Sciatic nerve (tissue), 2 donors: ENCODE measurements around the gene STMN3. TPM values are rescaled to one million over a fixed set of nuclear protein-coding genes. Genes with fewer than 3 reads are reported as not detected.
A peak's percentile ranks its signal among the peaks of the same experiment; 100 is the strongest.

Experiments used
- ATAC-seq: fragments of 200-7000 bp; cut with Tn5 transposase; one replicate; pipeline ENCODE4 v1.9.1; 2020; ENCODE audit warnings: mild to moderate bottlenecking, moderate library complexity
- DNase-seq: peaks from one replicate; pipeline ENCODE4 v3.0.0-alpha.2; 2020; ENCODE audit warnings: low spot score
- intact Hi-C: fragments of 100-400 bp; cut with DNase I; formaldehyde crosslinking; loops from one replicate; pipeline ENCODE4 v1.14.2; 2022
- total RNA-seq: library from RNA; stranded (reverse); fragmentation: NEBNext Ultra II Directional; extraction: Animal tissue kit (Norgen Biotek cat#: 25700); gene quantifications from one replicate; pipeline ENCODE4 v1.2.1, GENCODE V29; 2021
- donor health status: DM: no; HTN: no; CAD: no.
- donor health status: DM: no; HTN: no; CAD: no.

STMN3 gene
- total RNA-seq, 1 donor from 2014 or later, result 19.7 TPM

DNA sequence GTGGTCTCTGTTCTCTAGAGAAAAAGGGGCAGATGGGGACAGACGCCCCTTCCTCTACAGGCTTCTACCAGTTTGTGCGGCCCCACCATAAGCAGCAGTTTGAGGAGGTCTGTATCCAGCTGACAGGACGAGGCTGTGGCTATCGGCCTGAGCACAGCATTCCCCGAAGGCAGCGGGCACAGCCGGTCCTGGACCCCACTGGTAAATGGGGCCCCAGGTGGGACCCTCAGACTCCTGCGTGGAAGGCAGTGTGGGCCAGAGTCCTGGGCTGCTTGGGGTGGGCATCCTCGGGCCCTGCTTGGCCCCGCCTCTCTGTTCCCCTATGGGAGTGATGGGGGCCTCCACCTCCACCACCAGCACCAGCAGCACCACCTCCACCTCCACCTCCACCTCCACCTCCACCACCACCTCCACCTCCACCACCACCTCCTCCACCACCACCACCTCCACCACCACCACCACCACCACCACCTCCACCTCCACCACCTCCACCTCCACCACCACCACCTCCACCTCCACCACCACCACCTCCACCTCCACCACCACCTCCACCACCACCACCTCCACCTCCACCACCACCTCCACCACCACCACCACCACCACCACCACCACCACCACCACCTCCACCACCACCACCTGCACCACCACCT is 40.0 kb upstream of the STMN3 start:
- ATAC-seq, result no peak
- intact Hi-C loops, result no loop called here
- DNase-seq, result peak; percentile 57

DNA sequence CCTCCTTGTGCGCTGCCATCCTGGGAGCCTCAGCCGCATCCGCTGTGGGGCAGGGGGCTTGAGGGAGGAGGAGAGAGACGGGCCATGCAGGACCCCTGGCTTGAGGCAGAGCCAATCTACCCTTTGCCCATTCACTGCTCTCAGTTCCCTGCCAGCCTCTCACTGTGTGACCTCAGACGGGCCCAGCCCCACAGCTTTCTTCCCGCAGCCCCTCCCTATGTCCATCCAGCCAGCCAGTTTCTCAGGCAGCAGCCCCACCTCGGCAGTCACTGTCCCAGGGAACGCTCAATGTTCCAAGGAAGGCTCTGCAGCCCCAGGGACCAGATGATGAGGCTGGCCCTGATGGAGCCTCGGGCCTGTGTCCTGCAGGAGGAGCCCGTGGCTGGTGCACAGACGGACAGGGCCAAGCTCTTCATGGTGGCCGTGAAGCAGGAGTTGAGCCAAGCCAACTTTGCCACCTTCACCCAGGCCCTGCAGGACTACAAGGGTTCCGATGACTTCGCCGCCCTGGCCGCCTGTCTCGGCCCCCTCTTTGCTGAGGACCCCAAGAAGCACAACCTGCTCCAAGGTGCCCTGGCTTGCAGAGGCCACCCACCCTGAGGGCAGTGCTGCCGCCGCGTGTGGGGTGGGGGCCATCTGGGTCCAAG is 39.3 kb upstream of the STMN3 start:
- DNase-seq, result peak; percentile 64
- ATAC-seq, result peak; percentile 18
- intact Hi-C loops, result no loop called here

DNA sequence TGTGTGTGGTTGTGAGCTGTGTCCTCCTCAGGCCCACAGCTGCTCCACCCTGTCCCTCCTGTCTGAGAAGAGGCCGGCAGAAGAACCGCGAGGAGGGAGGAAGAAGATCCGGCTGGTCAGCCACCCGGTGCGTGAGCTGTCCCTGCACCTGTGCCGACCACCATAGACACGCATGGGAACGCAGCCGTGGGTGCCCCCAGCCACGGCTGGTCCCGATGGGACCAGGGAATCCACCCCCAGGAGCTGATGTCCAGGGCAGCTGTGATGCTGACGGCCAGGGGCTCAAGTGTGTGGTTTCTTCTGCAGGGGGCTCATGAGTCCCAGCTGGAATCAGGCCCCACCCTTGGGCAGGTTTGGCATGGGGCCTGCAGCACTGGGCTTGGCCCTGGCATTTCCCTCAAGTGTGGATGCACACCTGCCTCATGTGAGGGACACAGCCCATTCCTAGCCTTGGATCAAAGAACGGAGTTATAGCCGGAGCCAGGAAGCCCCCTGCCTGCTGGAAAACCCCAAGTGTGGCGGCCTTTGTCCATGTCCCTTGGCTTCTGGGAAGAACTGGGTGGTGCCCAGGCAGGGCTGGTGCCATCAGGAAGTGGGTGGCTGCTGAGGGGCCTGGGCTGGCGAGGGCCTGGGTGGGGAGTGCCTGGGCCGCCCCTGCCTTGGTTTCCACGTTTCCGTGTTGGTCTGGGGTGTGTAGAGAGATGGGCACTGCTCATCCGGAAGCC is 38.6 kb upstream of the STMN3 start:
- peak; percentile 60 for DNase-seq
- intact Hi-C loops, result no loop called here
- no peak for ATAC-seq

- intact Hi-C loops, result no loop called here
- no peak for ATAC-seq
- no peak for DNase-seq
These were observed 37.9 kb upstream of the STMN3 start for GRCh38 chr20:63690898-63691710.

DNA sequence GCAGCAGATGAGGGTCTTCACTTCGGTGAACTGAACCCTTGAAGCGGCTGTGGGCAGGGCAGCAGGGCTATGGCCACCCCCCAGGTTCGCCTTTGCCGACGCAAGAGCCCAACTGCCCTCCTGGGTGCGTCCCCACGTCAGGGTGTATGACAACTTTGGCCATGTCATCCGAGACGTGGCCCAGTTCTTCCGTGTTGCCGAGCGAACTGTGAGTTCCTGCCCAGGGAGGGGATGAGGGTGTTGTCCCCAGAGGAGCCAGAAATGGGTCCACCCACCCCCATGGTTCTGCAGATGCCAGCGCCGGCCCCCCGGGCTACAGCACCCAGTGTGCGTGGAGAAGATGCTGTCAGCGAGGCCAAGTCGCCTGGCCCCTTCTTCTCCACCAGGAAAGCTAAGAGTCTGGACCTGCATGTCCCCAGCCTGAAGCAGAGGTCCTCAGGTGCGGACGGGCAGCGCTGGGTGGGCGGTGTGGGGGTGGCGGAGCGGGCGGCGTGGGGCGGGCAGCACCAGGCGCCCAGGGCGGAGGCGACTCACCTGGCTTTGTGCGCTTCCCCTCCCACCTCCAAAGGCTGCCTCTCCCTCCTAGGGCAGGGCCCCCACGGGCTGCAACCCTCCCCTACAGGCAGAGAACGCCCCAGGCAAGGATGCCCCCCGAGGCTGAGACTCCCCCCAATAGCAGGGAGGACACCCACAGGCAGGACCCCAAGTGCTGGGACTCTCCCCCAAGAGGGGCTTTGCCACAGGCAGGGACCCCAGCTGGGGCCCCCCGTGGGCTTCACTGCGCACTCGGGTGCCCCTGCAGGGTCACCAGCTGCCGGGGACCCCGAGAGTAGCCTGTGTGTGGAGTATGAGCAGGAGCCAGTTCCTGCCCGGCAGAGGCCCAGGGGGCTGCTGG is 37.0 kb upstream of the STMN3 start:
- peak; percentile 63 for DNase-seq
- intact Hi-C loops, result no loop called here
- ATAC-seq, result no peak

GRCh38 chr20:63689046-63690002 is 36.1 kb upstream of the STMN3 start:
- ATAC-seq, result no peak
- intact Hi-C loops, result no loop called here
- DNase-seq, result peak; percentile 75

GRCh38 chr20:63688228-63689045 is 35.2 kb upstream of the STMN3 start:
- intact Hi-C loops, result no loop called here
- ATAC-seq (no peak), DNase-seq (no peak)

GRCh38 chr20:63687419-63688178 is 34.4 kb upstream of the STMN3 start:
- intact Hi-C loops, result no loop called here
- ATAC-seq (peak; percentile 0), DNase-seq (no peak)

DNA sequence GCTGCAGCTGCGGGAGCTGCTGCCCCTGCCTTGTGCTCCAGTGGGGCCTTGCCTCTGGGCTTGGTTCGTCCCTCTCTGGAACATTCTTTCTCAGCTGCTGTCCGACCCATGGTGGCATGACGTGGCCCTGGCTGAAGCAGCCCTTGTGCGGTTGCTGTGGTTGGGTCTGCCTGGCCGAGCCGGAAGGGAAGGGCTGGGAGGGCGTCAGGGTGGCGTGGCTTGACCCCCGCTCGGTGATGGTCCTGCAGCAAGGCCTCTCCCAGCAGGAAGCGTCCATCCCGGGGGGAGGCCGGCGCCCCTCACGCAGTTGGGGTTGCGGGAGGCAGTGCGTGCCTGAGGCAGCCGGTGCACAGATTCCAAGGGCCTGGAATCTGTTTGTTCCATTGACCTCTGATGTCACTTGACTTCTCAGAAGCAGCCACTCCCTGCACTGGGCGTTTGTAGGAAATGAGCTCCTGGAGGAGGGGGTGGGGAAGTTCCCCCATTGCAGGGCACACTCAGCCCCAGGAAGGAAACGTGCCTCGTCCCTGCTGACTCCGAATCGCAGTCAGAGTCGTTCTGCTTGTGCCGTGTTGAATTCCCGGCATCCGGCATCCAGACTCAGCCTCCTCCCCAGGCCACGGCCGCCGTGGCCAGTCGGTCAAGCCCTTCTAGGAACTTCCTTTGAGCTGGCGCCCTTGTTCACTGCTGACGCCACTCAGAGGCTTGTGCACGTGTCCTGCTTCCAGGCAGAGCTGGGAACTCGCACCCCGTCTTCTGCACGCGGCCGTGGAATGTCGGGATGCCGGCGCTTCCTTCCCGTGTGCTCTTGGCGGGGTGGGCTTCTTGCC is 33.5 kb upstream of the STMN3 start:
- intact Hi-C loops, result no loop called here
- peak; percentile 77 for ATAC-seq
- peak; percentile 91 for DNase-seq

DNA sequence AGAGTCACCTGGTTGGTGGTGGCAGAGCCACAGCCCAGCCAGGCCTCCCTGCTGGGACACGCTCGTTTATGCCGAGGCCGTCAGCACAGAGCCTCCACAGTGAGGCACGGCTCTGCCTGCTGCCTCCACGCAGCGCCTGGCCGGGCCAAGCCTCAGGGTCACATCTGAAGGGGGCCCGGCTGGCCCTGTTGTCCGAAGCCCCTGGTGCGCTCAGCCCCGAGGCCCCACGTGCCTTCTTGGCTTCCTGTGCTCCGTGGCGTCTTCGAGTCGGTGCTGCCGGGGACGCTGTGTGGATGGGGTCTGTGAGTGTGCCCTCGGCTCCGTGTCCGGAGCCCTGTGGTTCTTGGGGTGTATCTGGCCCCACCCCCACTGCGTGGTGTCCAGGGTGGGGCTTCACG is 32.9 kb upstream of the STMN3 start:
- ATAC-seq, result no peak
- intact Hi-C loops, result no loop called here

DNA sequence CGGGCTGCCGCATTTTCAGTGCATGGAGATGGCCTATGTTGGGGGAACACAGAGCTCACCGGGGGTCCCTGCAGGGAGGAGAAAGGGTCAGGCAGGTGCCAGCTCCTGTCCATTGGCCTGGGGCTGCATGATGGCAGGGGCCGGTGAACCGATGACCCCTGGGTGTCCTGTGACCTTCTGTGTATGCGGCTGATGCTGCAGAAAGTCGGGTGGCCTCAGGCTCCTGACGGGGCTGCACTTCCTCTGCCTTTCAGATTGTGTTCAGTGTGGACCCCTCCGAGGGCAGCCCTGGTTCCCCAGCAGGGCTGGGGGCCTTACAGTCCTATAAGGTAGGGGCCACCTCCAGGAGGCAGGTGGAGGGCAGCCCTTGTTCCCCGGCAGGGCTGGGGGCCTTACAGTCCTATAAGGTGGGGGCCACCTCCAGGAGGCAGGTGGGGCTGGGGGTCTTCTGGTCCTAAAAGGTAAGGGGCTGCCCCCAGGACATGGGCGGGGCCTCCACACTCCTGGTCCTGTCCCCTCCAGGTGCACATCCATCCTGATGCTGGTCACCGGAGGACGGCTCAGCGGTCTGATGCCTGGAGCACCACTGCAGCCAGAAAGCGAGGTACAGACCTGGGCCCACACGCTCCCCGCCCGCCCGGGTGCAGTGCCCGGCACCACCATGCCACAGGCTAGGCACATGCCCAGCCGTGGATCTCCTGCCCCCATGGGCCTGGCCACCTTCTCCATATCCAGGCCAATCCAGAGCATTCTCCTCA is 32.2 kb upstream of the STMN3 start:
- DNase-seq, result no peak
- intact Hi-C loops, result no loop called here
- no peak for ATAC-seq

More for the DNA sequence above, 32.9 kb upstream of the STMN3 start:
- DNase-seq, result no peak

DNA sequence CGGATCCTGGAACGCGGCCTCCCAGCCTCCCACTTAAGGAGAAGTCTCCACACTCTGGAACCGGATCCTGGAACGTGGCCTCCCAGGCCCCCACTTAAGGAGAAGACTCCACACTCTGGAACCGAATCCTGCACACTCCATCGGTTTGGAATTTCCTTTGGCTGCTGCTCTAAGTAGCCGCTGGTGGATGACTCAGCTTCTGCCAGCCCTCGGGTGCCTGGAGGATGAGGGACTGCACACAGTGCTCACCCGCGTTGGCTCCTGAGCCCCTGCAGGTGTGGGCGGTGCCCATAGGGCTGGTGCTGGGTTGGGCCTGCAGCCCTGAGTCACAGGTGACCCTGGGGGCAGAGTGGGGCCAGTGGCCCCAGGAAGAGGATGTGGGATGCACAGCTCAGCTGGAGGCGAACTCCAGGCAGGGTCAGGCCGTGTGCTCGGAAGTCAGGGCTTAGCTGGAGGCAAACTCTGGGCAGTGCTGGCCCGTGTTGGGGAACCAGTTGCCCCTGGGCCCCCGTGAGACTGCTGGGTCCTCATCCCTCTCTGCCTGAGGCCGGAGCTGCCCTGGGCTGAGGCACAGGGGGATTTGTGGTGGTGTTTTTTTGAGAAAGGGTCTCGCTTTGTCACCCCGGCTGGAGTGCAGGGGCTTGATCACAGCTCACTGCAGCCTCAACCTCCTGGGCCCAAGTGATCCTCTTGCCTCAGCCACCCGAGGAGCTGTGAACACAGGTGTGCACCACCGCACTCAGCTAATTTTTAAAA is 29.3 kb upstream of the STMN3 start:
- DNase-seq, result no peak

DNA sequence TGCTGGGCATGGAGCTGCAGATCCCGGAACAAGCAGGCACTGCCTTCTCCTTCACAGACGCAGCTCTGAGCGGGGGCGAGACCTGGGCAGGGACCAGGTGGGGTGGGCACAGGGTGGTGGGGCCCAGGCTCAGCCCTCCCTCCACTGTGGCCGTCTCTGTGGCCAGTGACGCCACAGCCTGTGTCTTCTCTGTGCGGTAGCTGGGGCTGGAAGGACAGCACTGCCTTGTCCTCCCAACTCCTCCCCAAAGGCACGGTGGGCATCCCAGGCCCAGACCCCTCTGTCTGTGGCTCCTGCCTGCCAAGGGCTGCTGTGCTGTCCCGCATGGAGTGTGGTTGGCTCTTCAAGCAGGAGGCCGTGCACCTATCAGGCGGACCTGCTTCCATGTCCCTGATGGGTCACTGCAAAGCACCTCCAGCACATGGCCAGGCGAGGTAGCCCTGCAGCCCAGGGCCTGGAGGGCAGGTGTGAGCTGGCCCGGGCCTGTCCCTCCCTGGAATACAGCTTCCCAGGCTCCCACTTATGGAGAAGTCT is 28.5 kb upstream of the STMN3 start:
- intact Hi-C loops, result no loop called here
- no peak for ATAC-seq
- no peak for DNase-seq

More for the DNA sequence above, 29.3 kb upstream of the STMN3 start:
- intact Hi-C loops, result no loop called here
- peak; percentile 35 for ATAC-seq
